Keratinocyte (primary cell): ENCODE measurements around the gene DEFB127. TPM values are rescaled to one million over a fixed set of nuclear protein-coding genes. Genes with fewer than 3 reads are reported as not detected.
"Not testable (repeated sequence)": the region's sequence is repeated elsewhere in the genome, so short reads cannot be mapped to it uniquely, and the experiment has no call there.

ENCODE experiments used
- DNase-seq: peaks from one replicate; pipeline ENCODE4 v3.0.0-alpha.2; 2011; ENCODE audit warnings: low read depth, missing footprints, low spot score
- FAIRE-seq: peaks from 2 replicates; lab custom pipeline; 2011; peaks lifted over from hg19 to GRCh38; lab: Jason Lieb, UNC
- H2AFZ ChIP-seq: 2 replicates; pipeline ENCODE4 v1.6.0; 2012; ENCODE audit warnings: low read length, control low read depth, inconsistent platforms; ENCODE audit not compliant: control insufficient read depth
- H3K27ac ChIP-seq: 2 replicates; pipeline ENCODE4 v1.5.1; 2011; ENCODE audit warnings: low read length; ENCODE audit not compliant: control insufficient read depth, insufficient read depth
- H3K27me3 ChIP-seq: 3 replicates; pipeline ENCODE4 v1.6.0; 2011; ENCODE audit warnings: low read length; ENCODE audit not compliant: control insufficient read depth, insufficient read depth; ENCODE audit errors: extremely low read depth
- H3K36me3 ChIP-seq, 2 experiments: 2 replicates in 1 of 2; 3 replicates in 1 of 2; pipeline ENCODE4 v1.5.1; 2011; ENCODE audit warnings: low read length in 2 of 2, mild to moderate bottlenecking in 1 of 2; ENCODE audit not compliant: control insufficient read depth in 2 of 2, insufficient read depth in 2 of 2; ENCODE audit errors: extremely low read depth in 1 of 2
- H3K4me1 ChIP-seq: 3 replicates; pipeline ENCODE4 v1.5.1; 2011; ENCODE audit warnings: low read length; ENCODE audit not compliant: control insufficient read depth, insufficient read depth; ENCODE audit errors: extremely low read depth
- H3K4me2 ChIP-seq: 3 replicates; pipeline ENCODE4 v1.6.0; 2011; ENCODE audit warnings: low read depth, low read length; ENCODE audit not compliant: control insufficient read depth, insufficient read depth; ENCODE audit errors: extremely low read depth
- H3K4me3 ChIP-seq, 3 experiments: fragments of 200-600 bp in 1 of 3; sonication (generic) in 1 of 3; 2 replicates in 2 of 3; 3 replicates in 1 of 3; pipeline ENCODE4 v1.5.1; 2011 to 2016; ENCODE audit warnings: low read length in 3 of 3, mild to moderate bottlenecking in 3 of 3, control low read depth in 2 of 3, inconsistent platforms in 1 of 3, low read depth in 1 of 3, mixed read lengths in 1 of 3, mixed run types in 1 of 3, moderate library complexity in 1 of 3; ENCODE audit not compliant: control insufficient read depth in 2 of 3, insufficient read depth in 2 of 3; ENCODE audit errors: extremely low read depth in 1 of 3
- H3K79me2 ChIP-seq: 2 replicates; pipeline ENCODE4 v1.6.0; 2012; ENCODE audit warnings: low read length; ENCODE audit not compliant: control insufficient read depth, insufficient read depth
- H3K9ac ChIP-seq: 3 replicates; pipeline ENCODE4 v1.6.0; 2011; ENCODE audit warnings: low read length; ENCODE audit not compliant: control insufficient read depth, insufficient read depth; ENCODE audit errors: extremely low read depth
- H3K9me1 ChIP-seq: 3 replicates; pipeline ENCODE4 v1.6.0; 2011; ENCODE audit warnings: low read length; ENCODE audit not compliant: control insufficient read depth, insufficient read depth; ENCODE audit errors: extremely low read depth
- H3K9me3 ChIP-seq: 2 replicates; pipeline ENCODE4 v1.5.1; 2012; ENCODE audit warnings: low read depth, low read length; ENCODE audit not compliant: control insufficient read depth
- H4K20me1 ChIP-seq: 3 replicates; pipeline ENCODE4 v1.6.0; 2011; ENCODE audit warnings: low read length; ENCODE audit not compliant: control insufficient read depth, insufficient read depth; ENCODE audit errors: extremely low read depth
- CTCF ChIP-seq, 3 experiments: IDR thresholded peaks in 1 of 3; conservative IDR thresholded peaks in 1 of 3; optimal IDR thresholded peaks in 1 of 3; 2 replicates in 2 of 3; 3 replicates in 1 of 3; pipeline versions ENCODE3 to v1.5.1; 2011; ENCODE audit warnings: low read length in 3 of 3, mild to moderate bottlenecking in 3 of 3, moderate library complexity in 2 of 3, control low read depth in 1 of 3, inconsistent platforms in 1 of 3; ENCODE audit not compliant: insufficient read depth in 2 of 3; ENCODE audit errors: extremely low read depth in 1 of 3
- EZH2 ChIP-seq: IDR thresholded peaks from one replicate; pipeline ENCODE4 v1.6.1; 2012; ENCODE audit warnings: inconsistent platforms, mild to moderate bottlenecking, low read length, moderate library complexity
- dilution Hi-C: fragments of 300-500 bp; cut with MboI; formaldehyde crosslinking; loops from one replicate; pipeline ENCODE4 v1.7.0; 2020; ENCODE audit warnings: low sequenced_read_pairs; ENCODE audit not compliant: extremely low pct_ligation_motif_present
- polyA plus RNA-seq, 5 experiments: library from polyadenylated mRNA; depleted of rRNA in 3 of 5; stranded (reverse) in 3 of 5; stranded (forward) in 1 of 5; unstranded in 1 of 5; fragments of >200 nt; gene quantifications; 1 replicate in 1 of 5; 2 replicates in 3 of 5; 3 replicates in 1 of 5; pipeline versions ENCODE4 v1.2.1 to v1.2.3, GENCODE V29; 2011 to 2012; ENCODE audit warnings: missing spikeins in 2 of 5, low read depth in 1 of 5, low replicate concordance in 1 of 5

Gene DEFB127
- polyA plus RNA-seq, 1 donor (not counting 4 experiments of a cell fraction or from before 2014, with no cell fraction given): not detected

GRCh38 chr20:117518-117917, 39.7 kb upstream of the DEFB127 start:
- H2AFZ ChIP-seq: no peak overlapping the region
- no peak overlapping the region for H3K4me2 ChIP-seq
- FAIRE-seq (no peak), DNase-seq (no peak)
- H3K27me3 ChIP-seq: peaks cover 4% of the 10 kb centered on the region
- H3K4me1 ChIP-seq: no peaks in the 10 kb centered on the region
- H3K9me3 ChIP-seq: no peaks in the 10 kb centered on the region
- no peaks in the 10 kb centered on the region for H4K20me1 ChIP-seq
- dilution Hi-C loops: no loop called here
- no peak overlapping the region for H3K9ac ChIP-seq
- no peak overlapping the region for H3K4me3 ChIP-seq
- no peak overlapping the region for H3K27ac ChIP-seq
- no peaks in the 10 kb centered on the region for H3K79me2 ChIP-seq
- no peak for TF ChIP-seq CTCF (optimal IDR thresholded peaks at IDR 0.05 in 1 of 3, IDR thresholded peaks at IDR 0.05 in 1 of 3, conservative IDR thresholded peaks at IDR 0.05 in 1 of 3; ENCODE audit: extremely low read depth in 1 of 3, insufficient read depth in 2 of 3, low read length in 3 of 3)
- TF ChIP-seq EZH2: no peak
- no peaks in the 10 kb centered on the region for H3K36me3 ChIP-seq
- H3K9me1 ChIP-seq: no peaks in the 10 kb centered on the region

GRCh38 chr20:129786-130323, 27.4 kb upstream of the DEFB127 start:
- FAIRE-seq, H2AFZ ChIP-seq, H3K36me3 ChIP-seq, H3K4me1 ChIP-seq, H3K4me3 ChIP-seq, H3K4me2 ChIP-seq, H3K9me1 ChIP-seq, dilution Hi-C loops, H3K27me3 ChIP-seq, H3K9me3 ChIP-seq, H4K20me1 ChIP-seq, H3K79me2 ChIP-seq, H3K27ac ChIP-seq, DNase-seq, H3K9ac ChIP-seq: not testable (repeated sequence)
